HCT116 (cell line): ENCODE measurements around the gene MTA2.

Experiments used
- CTCF ChIP-seq, 3 experiments: fragments of 200-600 bp in 1 of 3; sonication (generic) in 1 of 3; IDR thresholded peaks in 2 of 3; conservative IDR thresholded peaks in 1 of 3; 2 replicates each; pipeline ENCODE4 v1.5.1; 2012 to 2017; ENCODE audit warnings: low read depth in 2 of 3, low read length in 2 of 3, antibody characterized with exemption in 1 of 3, borderline replicate concordance in 1 of 3, control low read depth in 1 of 3, mild to moderate bottlenecking in 1 of 3, mixed read lengths in 1 of 3, mixed run types in 1 of 3, moderate library complexity in 1 of 3; ENCODE audit not compliant: insufficient read depth in 1 of 3
- POLR2A ChIP-seq: IDR thresholded peaks from 2 replicates; pipeline ENCODE4 v1.7.0; 2011; ENCODE audit warnings: borderline replicate concordance; ENCODE audit not compliant: insufficient read depth, insufficient read length; ENCODE audit errors: extremely low read depth
- SIN3A ChIP-seq: IDR thresholded peaks from 2 replicates; pipeline ENCODE4 v1.6.1; 2012; ENCODE audit warnings: low read depth
- ZNF274 ChIP-seq: fragments of 200-500 bp; sonication (Bioruptor generic); IDR thresholded peaks from 2 replicates; pipeline ENCODE4 v1.6.1; 2014; ENCODE audit warnings: mild to moderate bottlenecking, low read depth, low read length, inconsistent platforms

- TF ChIP-seq POLR2A = no peak
- TF ChIP-seq ZNF274 = no peak
- TF ChIP-seq SIN3A = no peak
- no peak for TF ChIP-seq CTCF (IDR thresholded peaks at IDR 0.05 in 2 of 3, conservative IDR thresholded peaks at IDR 0.05 in 1 of 3; ENCODE audit: borderline replicate concordance in 1 of 3, insufficient read depth in 1 of 3, low read depth in 2 of 3, low read length in 2 of 3)
Measured at GRCh38 chr11:62648967-62649364, 47.3 kb upstream of the MTA2 start.
